ENCODE results near the gene ATG4A. TPM values are rescaled to one million over a fixed set of nuclear protein-coding genes. Genes with fewer than 3 reads are reported as not detected.

ATG4A gene
- total and polyA plus RNA-seq, 9 of the 15 experiments (the other 6 are each of a cell fraction or from before 2014, with no cell fraction given), result 7.3 to 24.5 (median 16.6) TPM

GRCh38 chrX:108132876-108133275 is 41.3 kb downstream of the ATG4A start:
- no peak for FAIRE-seq
- H3K4me2 ChIP-seq (ENCODE audit: insufficient read depth, low read length), result no peak overlapping the region
- intact Hi-C loops (cut with micrococcal nuclease), result no loop called here

More at GRCh38 chrX:108132876-108133275, 41.3 kb downstream of the ATG4A start:
- no peak for DNase-seq (ENCODE audit: extremely low read depth in 1 of 4, low spot score in 3 of 4)
- H3K27ac ChIP-seq (ENCODE audit: extremely low read depth, low read depth, low read length), result no peak overlapping the region
- no peak for TF ChIP-seq KAT2B (IDR thresholded peaks at IDR 0.05; ENCODE audit: low read depth, low read length)
- no peak for TF ChIP-seq BRD4 (IDR thresholded peaks at IDR 0.05)
- no peak for TF ChIP-seq RFX5 (IDR thresholded peaks at IDR 0.05; ENCODE audit: low read depth, low read length)
- TF ChIP-seq ZNF695 (CRISPR knock-in tag; IDR thresholded peaks at IDR 0.05), result no peak
- no peak for TF ChIP-seq SIX5 (IDR thresholded peaks at IDR 0.05; ENCODE audit: borderline replicate concordance in 1 of 2, insufficient read depth in 1 of 2, low read depth in 1 of 2, low read length in 2 of 2)
- TF ChIP-seq, protein P1, sequence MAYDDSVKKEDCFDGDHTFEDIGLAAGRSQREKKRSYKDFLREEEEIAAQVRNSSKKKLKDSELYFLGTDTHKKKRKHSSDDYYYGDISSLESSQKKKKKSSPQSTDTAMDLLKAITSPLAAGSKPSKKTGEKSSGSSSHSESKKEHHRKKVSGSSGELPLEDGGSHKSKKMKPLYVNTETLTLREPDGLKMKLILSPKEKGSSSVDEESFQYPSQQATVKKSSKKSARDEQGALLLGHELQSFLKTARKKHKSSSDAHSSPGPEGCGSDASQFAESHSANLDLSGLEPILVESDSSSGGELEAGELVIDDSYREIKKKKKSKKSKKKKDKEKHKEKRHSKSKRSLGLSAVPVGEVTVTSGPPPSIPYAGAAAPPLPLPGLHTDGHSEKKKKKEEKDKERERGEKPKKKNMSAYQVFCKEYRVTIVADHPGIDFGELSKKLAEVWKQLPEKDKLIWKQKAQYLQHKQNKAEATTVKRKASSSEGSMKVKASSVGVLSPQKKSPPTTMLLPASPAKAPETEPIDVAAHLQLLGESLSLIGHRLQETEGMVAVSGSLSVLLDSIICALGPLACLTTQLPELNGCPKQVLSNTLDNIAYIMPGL (CRISPR knock-in tag; IDR thresholded peaks at IDR 0.05), result no peak
- no peak for TF ChIP-seq HMG20A (CRISPR knock-in tag; conservative IDR thresholded peaks at IDR 0.05)
- TF ChIP-seq ZNF311 (CRISPR knock-in tag; IDR thresholded peaks at IDR 0.05), result no peak
- TF ChIP-seq, protein P2, sequence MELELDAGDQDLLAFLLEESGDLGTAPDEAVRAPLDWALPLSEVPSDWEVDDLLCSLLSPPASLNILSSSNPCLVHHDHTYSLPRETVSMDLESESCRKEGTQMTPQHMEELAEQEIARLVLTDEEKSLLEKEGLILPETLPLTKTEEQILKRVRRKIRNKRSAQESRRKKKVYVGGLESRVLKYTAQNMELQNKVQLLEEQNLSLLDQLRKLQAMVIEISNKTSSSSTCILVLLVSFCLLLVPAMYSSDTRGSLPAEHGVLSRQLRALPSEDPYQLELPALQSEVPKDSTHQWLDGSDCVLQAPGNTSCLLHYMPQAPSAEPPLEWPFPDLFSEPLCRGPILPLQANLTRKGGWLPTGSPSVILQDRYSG (tag; conservative IDR thresholded peaks at IDR 0.05; ENCODE audit: low read depth), result no peak
- no peak for TF ChIP-seq AFF1 (IDR thresholded peaks at IDR 0.05; ENCODE audit: low read depth in 1 of 2, partially characterized antibody in 2 of 2)
- TF ChIP-seq FOXA1 (IDR thresholded peaks at IDR 0.05; ENCODE audit: borderline replicate concordance), result no peak
- in situ Hi-C loops (cut with MboI), result no loop called here
- H4K20me1 ChIP-seq (replicated peaks; ENCODE audit: control insufficient read depth, insufficient read depth, low read length), result no peaks in the 10 kb centered on the region
- H3K9me3 ChIP-seq (replicated peaks; ENCODE audit: control insufficient read depth, insufficient read depth, low read depth, low read length), result no peaks in the 10 kb centered on the region
- H3K4me3 ChIP-seq, result no peak overlapping the region
- ChIA-PET CTCF (ENCODE audit: low intra/inter-chr PET ratio) (no interaction called here), POLR2A (no interaction called here)
- no peak overlapping the region for H3K9ac ChIP-seq (ENCODE audit: insufficient read depth in 1 of 2, low read depth in 2 of 2, low read length in 2 of 2)
- no peaks in the 10 kb centered on the region for H3K27me3 ChIP-seq (ENCODE audit: control insufficient read depth in 2 of 2, insufficient read depth in 2 of 2, low read length in 2 of 2)
- H3K4me1 ChIP-seq (replicated peaks in 1 of 2; ENCODE audit: control insufficient read depth in 2 of 2, insufficient read depth in 2 of 2, low read length in 2 of 2), result peaks cover 0 to 2% of the 10 kb centered on the region in 2 experiments; a peak in 2 of 5 replicates
- ATAC-seq, result no peak
- H3K9me1 ChIP-seq (ENCODE audit: control insufficient read depth, insufficient read depth, low read length), result no peaks in the 10 kb centered on the region
- H2AFZ ChIP-seq (ENCODE audit: low read depth, low read length), result no peak overlapping the region
- 84% methylated on average over 2 of the region's 2 CpGs for WGBS (ENCODE audit: insufficient coverage, low coverage, missing lambda C conversion rate)
- no peaks in the 10 kb centered on the region for H3K79me2 ChIP-seq (ENCODE audit: control insufficient read depth, insufficient read depth, low read length)
- peaks cover 6% of the 10 kb centered on the region; the same call in 2 of the 3 replicates for H3K36me3 ChIP-seq (ENCODE audit: control insufficient read depth, insufficient read depth, low read length)
- no TSS peak for BruUV-seq (replicated peaks)

All from K562 (cell line).